Lung (tissue), 12 donors: Measurements from ENCODE around the gene NDST3. TPM values are rescaled to one million over a fixed set of nuclear protein-coding genes. Genes with fewer than 3 reads are reported as not detected.

Experiments used
- ATAC-seq: fragments of 200-7000 bp; cut with Tn5 transposase; one replicate; pipeline ENCODE4 v1.9.1; 2020; ENCODE audit warnings: moderate number of reproducible peaks; ENCODE audit not compliant: insufficient read depth, low FRiP score
- DNase-seq, 3 donors: peaks; one replicate each; pipeline ENCODE4 v3.0.0-alpha.2; 2013 to 2017
- H3K27ac ChIP-seq, 2 donors: one replicate each; pipeline ENCODE4 v1.5.1; 2013; ENCODE audit warnings: mild to moderate bottlenecking in 2 of 2, moderate library complexity in 2 of 2, control low read depth in 1 of 2, inconsistent platforms in 1 of 2, low read depth in 1 of 2, low read length in 1 of 2
- H3K27me3 ChIP-seq, 3 donors: one replicate each; pipeline ENCODE4 v1.5.1; 2013; ENCODE audit warnings: low read length in 2 of 3; ENCODE audit not compliant: control insufficient read depth in 3 of 3, insufficient read depth in 3 of 3
- H3K36me3 ChIP-seq, 4 donors: one replicate each; pipeline ENCODE4 v1.5.1; 2013; ENCODE audit warnings: low read length in 4 of 4, mild to moderate bottlenecking in 1 of 4, moderate library complexity in 1 of 4; ENCODE audit not compliant: control insufficient read depth in 4 of 4, insufficient read depth in 4 of 4
- H3K4me1 ChIP-seq, 5 donors: one replicate each; pipeline ENCODE4 v1.5.1; 2013; ENCODE audit warnings: low read length in 5 of 5, mild to moderate bottlenecking in 2 of 5, moderate library complexity in 1 of 5; ENCODE audit not compliant: control insufficient read depth in 5 of 5, insufficient read depth in 5 of 5
- H3K4me3 ChIP-seq: one replicate; pipeline ENCODE4 v1.5.1; 2013; ENCODE audit warnings: mild to moderate bottlenecking, control low read depth, moderate library complexity
- H3K9ac ChIP-seq, 2 donors: one replicate each; pipeline ENCODE4 v1.5.1; 2013; ENCODE audit warnings: low read length in 2 of 2, control low read depth in 1 of 2; ENCODE audit not compliant: insufficient read depth in 1 of 2
- H3K9me3 ChIP-seq, 4 donors: one replicate each; pipeline ENCODE4 v1.5.1; 2013; ENCODE audit warnings: low read length in 3 of 4, mild to moderate bottlenecking in 1 of 4, moderate library complexity in 1 of 4; ENCODE audit not compliant: control insufficient read depth in 4 of 4, insufficient read depth in 3 of 4
- CTCF ChIP-seq: IDR thresholded peaks from 2 replicates; pipeline ENCODE4 v1.5.1; 2012; ENCODE audit warnings: mild to moderate bottlenecking; ENCODE audit errors: control extremely low read depth, extremely low read depth
- WGBS, 2 donors: extraction: QIAGEN DNeasy Blood & Tissue Kit; methylation state at CpG; one replicate each; pipeline ENCODE4 v1.1.7; 2013; 5-methylcytosine and 5-hydroxymethylcytosine counted together
- polyA plus RNA-seq, 2 donors: library from polyadenylated mRNA; stranded (reverse); fragments of 200-250 nt; gene quantifications; one replicate each; pipeline ENCODE4 v1.2.1, GENCODE V29; 2013
- total RNA-seq, 2 donors: library from RNA; depleted of rRNA in 1 of 2; stranded (reverse); fragments of >200 nt in 1 of 2; gene quantifications; one replicate each; pipeline ENCODE4 v1.2.1, GENCODE V29; 2014 to 2021
- donor health status: control.
- donor health status: control.
- donor health status: Bipolar disorder and iron deficiency.
- donor health status: healthy.
- donor health status: DM: yes; HTN: yes; CAD: no.

Gene NDST3
- total and polyA plus RNA-seq, 4 donors = 0.02 to 0.74 (median 0.02) TPM; not detected in 1

GRCh38 chr4:118193421-118193820 is 159.1 kb downstream of the NDST3 start:
- Histone ChIP-seq H3K9me3 (peaks cover 0 to 5% (median 0%) of the 10 kb centered on the region in 4 donors), H3K4me1 (no peaks in the 10 kb centered on the region), H3K4me3 (no peak overlapping the region), H3K9ac (no peak overlapping the region), H3K27ac (no peak overlapping the region), H3K36me3 (no peaks in the 10 kb centered on the region), H3K27me3 (no peaks in the 10 kb centered on the region)
- ATAC-seq (no peak), DNase-seq (no peak)
- TF ChIP-seq CTCF = no peak
- 88 to 92% methylated on average over 6 of the region's 6 CpGs for WGBS, 2 donors

DNA sequence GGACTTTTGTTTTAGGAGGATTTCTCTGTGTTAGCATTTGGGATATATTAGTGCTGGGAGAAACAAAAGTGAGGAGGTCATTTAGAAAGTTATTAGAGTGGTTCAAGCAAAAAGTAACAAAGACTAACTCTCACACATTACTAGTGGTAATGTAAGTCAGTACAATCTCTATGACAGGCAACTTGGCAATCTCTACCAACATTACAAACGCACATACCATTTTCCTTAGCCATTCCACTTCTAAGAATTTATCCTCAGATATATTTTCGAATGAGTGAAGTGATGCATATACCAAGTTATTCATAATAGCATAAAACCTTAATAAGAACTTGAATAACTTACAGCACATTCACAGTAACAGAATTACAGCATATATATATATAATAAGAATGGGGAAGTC is 172.3 kb downstream of the NDST3 start:
- DNase-seq = no peak
- H3K9me3 ChIP-seq = peaks cover 0 to 12% (median 4%) of the 10 kb centered on the region in 4 donors
- 85 to 91% methylated on average over 2 of the region's 2 CpGs for WGBS, 2 donors
- no peak overlapping the region for H3K27ac ChIP-seq
- no peak overlapping the region for H3K9ac ChIP-seq
- no peak for ATAC-seq
- H3K4me3 ChIP-seq = no peak overlapping the region
- no peaks in the 10 kb centered on the region for H3K27me3 ChIP-seq
- no peaks in the 10 kb centered on the region for H3K4me1 ChIP-seq
- no peaks in the 10 kb centered on the region for H3K36me3 ChIP-seq
- no peak for TF ChIP-seq CTCF

DNA sequence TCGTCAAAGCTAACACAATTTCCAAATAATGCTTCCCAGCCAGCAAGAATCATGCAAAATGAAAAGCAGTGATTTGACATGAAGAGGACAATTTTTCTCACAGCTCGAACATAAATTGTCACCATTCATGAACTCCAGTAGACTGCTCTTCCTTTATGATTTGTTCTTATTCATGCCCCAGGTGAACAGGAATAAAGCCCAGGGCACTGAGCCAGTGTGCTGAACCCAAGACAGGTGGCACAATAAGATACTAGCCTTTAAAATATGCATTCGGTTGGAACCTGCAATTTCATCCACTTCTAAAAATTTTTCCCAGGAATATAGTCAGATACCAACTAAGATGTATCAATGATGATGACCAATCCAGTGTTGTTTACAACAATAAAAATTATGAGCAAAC is 178.8 kb downstream of the NDST3 start:
- Histone ChIP-seq H3K27me3 (no peaks in the 10 kb centered on the region), H3K9me3 (peaks cover 0 to 3% (median 0%) of the 10 kb centered on the region in 4 donors), H3K36me3 (no peaks in the 10 kb centered on the region), H3K9ac (no peak overlapping the region), H3K4me1 (no peaks in the 10 kb centered on the region), H3K27ac (no peak overlapping the region), H3K4me3 (no peak overlapping the region)
- no peak for ATAC-seq
- 88 to 90% methylated on average over 3 of the region's 3 CpGs for WGBS, 2 donors
- TF ChIP-seq CTCF = no peak
- DNase-seq = no peak

- no peaks in the 10 kb centered on the region for H3K36me3 ChIP-seq
- H3K27me3 ChIP-seq = no peaks in the 10 kb centered on the region
- H3K27ac ChIP-seq = no peak overlapping the region
- no peak overlapping the region for H3K4me3 ChIP-seq
- DNase-seq (no peak), ATAC-seq (no peak)
- H3K9me3 ChIP-seq = peaks cover 0 to 3% (median 0%) of the 10 kb centered on the region in 4 donors
- no peak for TF ChIP-seq CTCF
- H3K4me1 ChIP-seq = no peaks in the 10 kb centered on the region
- 88 to 93% methylated on average over 2 of the region's 2 CpGs for WGBS, 2 donors
- H3K9ac ChIP-seq = no peak overlapping the region
Observed at GRCh38 chr4:118215826-118216225, 181.5 kb downstream of the NDST3 start.
